ENCODE results near the gene AIF1. TPM values are rescaled to one million over a fixed set of nuclear protein-coding genes. Genes with fewer than 3 reads are reported as not detected.
A peak's percentile ranks its signal among the peaks of the same experiment; 100 is the strongest.

AIF1 gene
- total RNA-seq (2022) (2.2 and 2.7 TPM in 2 replicates), Bru-seq, nascent RNA (percentile 37 among the genes with signal in this experiment), BruChase-seq, experiment 1, labeled RNA remaining after a 2-hour chase (percentile 44 among the genes with signal in this experiment), BruChase-seq, experiment 2, labeled RNA remaining after a 6-hour chase (percentile 46 among the genes with signal in this experiment)
- long read RNA-seq, partial matches to known transcripts: 0 of 4 reads
- long read RNA-seq, other reads (novel, unspliced or antisense): 2 of 4 reads

GRCh38 chr6:31614684-31615578 is at the start of gene AIF1:
Gene AIF1, plus strand, starts transcription at chr6:31615234. Its CDS starts 96 bp downstream, at chr6:31615330.
- 0 out of 2 replicates have a peak within 1 kb of the TSS, but pooled peaks have one; percentile 6 for H3K4me3 ChIP-seq (ENCODE audit: low read depth, low read length)
- H3K4me1 ChIP-seq: peaks cover 29% of the 10 kb centered on the region
- no TSS peak for BruUV-seq (replicated peaks)
- Mint-ChIP-seq H3K27ac (ENCODE audit: unreplicated experiment) (peak within 1 kb of the TSS; percentile 91), H3K9me3 (ENCODE audit: unreplicated experiment) (no peaks in the 10 kb centered on the region), H3K36me3 (ENCODE audit: insufficient read depth, unreplicated experiment) (peaks cover 8% of the 10 kb centered on the region), H3K4me3 (ENCODE audit: unreplicated experiment) (peak within 1 kb of the TSS; percentile 68), H3K4me1 (ENCODE audit: low read depth, unreplicated experiment) (peaks cover 19% of the 10 kb centered on the region), H3K27me3 (ENCODE audit: insufficient read depth, unreplicated experiment) (no peaks in the 10 kb centered on the region)
- intact Hi-C loops (cut with micrococcal nuclease; ENCODE audit: unreplicated experiment): no loop called here
- CTCF ChIA-PET: interaction anchor here (0.9 kb wide), 1 partner anchor 672 kb away, joined by 6 read pairs; no protein-coding TSS in a partner anchor
- DNase-seq: peak; percentile 47 to 56
- POLR2A ChIA-PET: no interaction called here
- TF ChIP-seq CTCF (IDR thresholded peaks at IDR 0.05; ENCODE audit: insufficient read depth in 1 of 2, low read depth in 1 of 2, low read length in 1 of 2, severe bottlenecking in 1 of 2, unreplicated experiment in 1 of 2): no peak
- no peaks in the 10 kb centered on the region for H3K9me3 ChIP-seq
- no peaks in the 10 kb centered on the region for H3K27me3 ChIP-seq (replicated peaks; ENCODE audit: control insufficient read depth, insufficient read depth, low read length)
- no peaks in the 10 kb centered on the region for H3K36me3 ChIP-seq (ENCODE audit: control insufficient read depth, insufficient read depth, low read length)

GRCh38 chr6:31567531-31568370 is 47.3 kb upstream of the AIF1 start:
- Histone ChIP-seq H3K9me3 (no peaks in the 10 kb centered on the region), H3K36me3 (ENCODE audit: control insufficient read depth, insufficient read depth, low read length) (no peaks in the 10 kb centered on the region), H3K4me1 (no peaks in the 10 kb centered on the region), H3K4me3 (ENCODE audit: low read depth, low read length) (no peak overlapping the region), H3K27me3 (replicated peaks; ENCODE audit: control insufficient read depth, insufficient read depth, low read length) (no peaks in the 10 kb centered on the region)
- Mint-ChIP-seq H3K4me3 (ENCODE audit: unreplicated experiment) (no peak overlapping the region), H3K36me3 (ENCODE audit: insufficient read depth, unreplicated experiment) (no peaks in the 10 kb centered on the region), H3K27ac (ENCODE audit: unreplicated experiment) (no peak overlapping the region), H3K4me1 (ENCODE audit: low read depth, unreplicated experiment) (peaks cover 5% of the 10 kb centered on the region), H3K27me3 (ENCODE audit: insufficient read depth, unreplicated experiment) (peaks cover 3% of the 10 kb centered on the region), H3K9me3 (ENCODE audit: unreplicated experiment) (no peaks in the 10 kb centered on the region)
- DNase-seq: no peak
- CTCF ChIA-PET: interaction anchor here (1.2 kb wide), 1 partner anchor 30 kb away, joined by 3 read pairs; no protein-coding TSS in a partner anchor
- intact Hi-C loops (cut with micrococcal nuclease; ENCODE audit: unreplicated experiment): no loop called here
- no peak for TF ChIP-seq CTCF (IDR thresholded peaks at IDR 0.05; ENCODE audit: insufficient read depth in 1 of 2, low read depth in 1 of 2, low read length in 1 of 2, severe bottlenecking in 1 of 2, unreplicated experiment in 1 of 2)
- no TSS peak for BruUV-seq (replicated peaks)
- POLR2A ChIA-PET: no interaction called here

DNA sequence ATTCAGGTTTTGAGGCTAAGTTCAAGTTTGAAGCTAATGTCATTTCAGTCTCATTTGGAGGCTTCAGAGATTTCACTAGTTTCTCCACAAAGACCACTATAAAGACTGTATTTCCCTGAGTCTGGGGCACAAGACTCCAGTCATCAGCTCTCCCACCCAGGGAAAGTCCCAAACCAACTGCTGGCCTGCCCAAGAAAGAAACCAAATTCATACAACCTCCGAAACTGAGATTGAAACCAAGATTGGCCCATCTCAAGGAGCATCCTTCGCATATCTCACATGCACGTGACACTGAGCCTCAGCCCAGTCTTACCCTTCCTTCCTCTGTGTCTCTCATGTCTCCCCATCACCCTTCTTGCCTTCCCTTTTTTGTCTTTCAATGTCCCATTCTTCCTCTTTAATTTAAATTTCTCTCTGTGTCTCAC is 46.5 kb upstream of the AIF1 start:
- DNase-seq: no peak

More for the DNA sequence above, 46.5 kb upstream of the AIF1 start:
- no peaks in the 10 kb centered on the region for H3K27me3 ChIP-seq (replicated peaks; ENCODE audit: control insufficient read depth, insufficient read depth, low read length)
- Mint-ChIP-seq H3K27ac (ENCODE audit: unreplicated experiment) (no peak overlapping the region), H3K9me3 (ENCODE audit: unreplicated experiment) (no peaks in the 10 kb centered on the region), H3K4me3 (ENCODE audit: unreplicated experiment) (no peak overlapping the region), H3K36me3 (ENCODE audit: insufficient read depth, unreplicated experiment) (no peaks in the 10 kb centered on the region), H3K27me3 (ENCODE audit: insufficient read depth, unreplicated experiment) (peaks cover 3% of the 10 kb centered on the region), H3K4me1 (ENCODE audit: low read depth, unreplicated experiment) (peaks cover 10% of the 10 kb centered on the region)
- H3K4me3 ChIP-seq (ENCODE audit: low read depth, low read length): no peak overlapping the region
- H3K4me1 ChIP-seq: peaks cover 4% of the 10 kb centered on the region
- TF ChIP-seq CTCF (IDR thresholded peaks at IDR 0.05; ENCODE audit: insufficient read depth in 1 of 2, low read depth in 1 of 2, low read length in 1 of 2, severe bottlenecking in 1 of 2, unreplicated experiment in 1 of 2): no peak
- ChIA-PET CTCF (interaction anchor here (1.2 kb wide), 1 partner anchor 30 kb away, joined by 3 read pairs; no protein-coding TSS in a partner anchor), POLR2A (no interaction called here)
- no peaks in the 10 kb centered on the region for H3K36me3 ChIP-seq (ENCODE audit: control insufficient read depth, insufficient read depth, low read length)
- H3K9me3 ChIP-seq: no peaks in the 10 kb centered on the region
- no TSS peak for BruUV-seq (replicated peaks)
- intact Hi-C loops (cut with micrococcal nuclease; ENCODE audit: unreplicated experiment): no loop called here

Measured in Caco-2 (cell line).